SU-DHL-6 (cell line): ENCODE results near the gene ARMH4.

Source experiments
- H2AFZ ChIP-seq: fragments of 200-600 bp; sonication (generic); 2 replicates; pipeline ENCODE4 v1.6.1; 2014; ENCODE audit warnings: low read depth, mild to moderate bottlenecking, moderate library complexity, mixed read lengths, antibody characterized with exemption, low read length; ENCODE audit not compliant: severe bottlenecking
- H3F3A ChIP-seq: fragments of 200-600 bp; shearing (Covaris generic); 2 replicates; pipeline ENCODE4 v1.6.0; 2016; ENCODE audit warnings: antibody characterized with exemption, mild to moderate bottlenecking; ENCODE audit not compliant: insufficient read depth
- H3K27ac ChIP-seq: fragments of 200-600 bp; sonication (generic); 2 replicates; pipeline ENCODE4 v1.5.1; 2016; ENCODE audit warnings: low read depth, mild to moderate bottlenecking, low read length, moderate library complexity, mixed read lengths
- H3K27me3 ChIP-seq: fragments of 200-600 bp; sonication (generic), shearing (Covaris generic); 2 replicates; pipeline ENCODE4 v1.6.0; 2014; ENCODE audit warnings: mild to moderate bottlenecking, low read length
- H3K36me3 ChIP-seq: fragments of 200-600 bp; sonication (generic); 2 replicates; pipeline ENCODE4 v1.6.1; 2014; ENCODE audit warnings: mild to moderate bottlenecking, low read length, mixed read lengths
- H3K4me2 ChIP-seq: fragments of 300-600, 200-600 bp; shearing (Covaris generic), sonication (generic); 2 replicates; pipeline ENCODE4 v1.6.0; 2014; ENCODE audit warnings: low read length, low read depth, mild to moderate bottlenecking; ENCODE audit not compliant: poor library complexity, severe bottlenecking
- H3K4me3 ChIP-seq: fragments of 200-600 bp; sonication (generic); 2 replicates; pipeline ENCODE4 v1.5.1; 2014; ENCODE audit warnings: antibody characterized with exemption, low read length, mild to moderate bottlenecking, mixed read lengths; ENCODE audit not compliant: insufficient read depth, poor library complexity, severe bottlenecking
- H3K79me2 ChIP-seq: fragments of 200-600 bp; sonication (generic); 2 replicates; pipeline ENCODE4 v1.6.1; 2014; ENCODE audit warnings: mild to moderate bottlenecking, low read length, moderate library complexity; ENCODE audit not compliant: insufficient read depth
- H3K9ac ChIP-seq: fragments of 200-600 bp; sonication (generic); 2 replicates; pipeline ENCODE4 v1.7.0; 2014; ENCODE audit warnings: mild to moderate bottlenecking, low read length
- H3K9me2 ChIP-seq: fragments of 200-600 bp; sonication (generic); replicated peaks from 2 replicates; pipeline ENCODE4 v1.6.1; 2014; ENCODE audit warnings: low read length; ENCODE audit not compliant: insufficient read depth
- H3K9me3 ChIP-seq: fragments of 200-600 bp; sonication (generic); 2 replicates; pipeline ENCODE4 v1.6.1; 2014; ENCODE audit warnings: low read length, mixed read lengths; ENCODE audit not compliant: insufficient read depth
- H4K20me1 ChIP-seq: fragments of 200-600 bp; sonication (generic); 2 replicates; pipeline ENCODE4 v1.6.1; 2014; ENCODE audit warnings: low read depth, mild to moderate bottlenecking, antibody characterized with exemption, low read length, moderate library complexity, mixed read lengths
- EZH2phosphoT487 ChIP-seq: fragments of 200-600 bp; sonication (generic), shearing (Covaris generic); conservative IDR thresholded peaks from 2 replicates; pipeline ENCODE4 v1.6.1; 2018; ENCODE audit warnings: mild to moderate bottlenecking, antibody characterized with exemption, low read length, moderate library complexity, mixed read lengths
- TF ChIP-seq, protein P1 (sequence below): fragments of 200-600 bp; sonication (generic); IDR thresholded peaks from one replicate; pipeline ENCODE4 v1.5.1; 2017; ENCODE audit warnings: antibody characterized with exemption, mild to moderate bottlenecking, low read length, moderate library complexity; ENCODE audit not compliant: insufficient read depth, poor library complexity, severe bottlenecking

Gene ARMH4

DNA sequence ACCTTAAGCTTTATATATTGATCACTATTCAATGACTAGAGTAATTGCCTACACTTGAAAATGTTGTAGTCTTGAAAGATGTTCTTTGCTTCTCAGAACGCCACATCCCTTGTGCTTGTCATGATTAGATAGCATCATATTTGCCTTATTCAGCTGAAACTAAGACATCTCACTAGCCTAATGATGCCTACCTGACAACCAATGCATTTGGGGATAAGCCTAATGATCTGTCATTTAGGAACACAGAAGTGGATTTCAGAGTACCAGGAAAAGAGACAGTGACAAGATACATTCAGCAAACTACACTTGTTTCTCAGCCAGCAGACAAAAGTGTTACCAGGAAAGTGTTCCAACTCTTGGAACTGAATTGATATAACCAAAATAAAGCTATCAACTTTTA lies 83.7 kb downstream of the ARMH4 start:
- H3K36me3 ChIP-seq, result no peaks in the 10 kb centered on the region
- TF ChIP-seq, protein P1, sequence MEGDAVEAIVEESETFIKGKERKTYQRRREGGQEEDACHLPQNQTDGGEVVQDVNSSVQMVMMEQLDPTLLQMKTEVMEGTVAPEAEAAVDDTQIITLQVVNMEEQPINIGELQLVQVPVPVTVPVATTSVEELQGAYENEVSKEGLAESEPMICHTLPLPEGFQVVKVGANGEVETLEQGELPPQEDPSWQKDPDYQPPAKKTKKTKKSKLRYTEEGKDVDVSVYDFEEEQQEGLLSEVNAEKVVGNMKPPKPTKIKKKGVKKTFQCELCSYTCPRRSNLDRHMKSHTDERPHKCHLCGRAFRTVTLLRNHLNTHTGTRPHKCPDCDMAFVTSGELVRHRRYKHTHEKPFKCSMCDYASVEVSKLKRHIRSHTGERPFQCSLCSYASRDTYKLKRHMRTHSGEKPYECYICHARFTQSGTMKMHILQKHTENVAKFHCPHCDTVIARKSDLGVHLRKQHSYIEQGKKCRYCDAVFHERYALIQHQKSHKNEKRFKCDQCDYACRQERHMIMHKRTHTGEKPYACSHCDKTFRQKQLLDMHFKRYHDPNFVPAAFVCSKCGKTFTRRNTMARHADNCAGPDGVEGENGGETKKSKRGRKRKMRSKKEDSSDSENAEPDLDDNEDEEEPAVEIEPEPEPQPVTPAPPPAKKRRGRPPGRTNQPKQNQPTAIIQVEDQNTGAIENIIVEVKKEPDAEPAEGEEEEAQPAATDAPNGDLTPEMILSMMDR, result no peak
- no peak for TF ChIP-seq EZH2phosphoT487

DNA sequence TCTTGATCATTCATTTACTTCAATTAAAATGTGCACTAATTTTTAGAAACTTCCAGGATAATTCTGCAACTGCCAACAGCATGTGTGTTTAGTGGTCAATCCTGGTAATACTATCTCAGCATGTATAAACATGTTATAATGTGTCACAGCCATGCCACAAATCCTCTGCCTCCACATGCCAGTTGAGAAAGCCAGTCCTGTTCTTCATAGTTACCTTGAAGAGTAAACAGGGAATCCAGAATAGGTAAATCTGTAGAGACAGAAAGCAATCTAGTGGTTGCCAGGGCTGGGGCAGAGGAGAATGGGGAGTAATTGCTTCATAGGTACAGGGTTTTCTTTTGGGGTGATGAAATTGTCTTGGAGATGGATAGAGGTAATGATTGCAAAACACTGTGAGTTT lies 85.9 kb downstream of the ARMH4 start:
- Histone ChIP-seq H3K4me3 (no peak overlapping the region), H3K79me2 (no peaks in the 10 kb centered on the region), H3K27me3 (no peaks in the 10 kb centered on the region), H3K4me2 (no peak overlapping the region), H3K9ac (no peak overlapping the region), H3K36me3 (no peaks in the 10 kb centered on the region), H3K9me2 (no peaks in the 10 kb centered on the region), H2AFZ (no peak overlapping the region), H3K27ac (no peak overlapping the region), H3F3A (no peaks in the 10 kb centered on the region), H3K9me3 (no peaks in the 10 kb centered on the region), H4K20me1 (no peaks in the 10 kb centered on the region)
- TF ChIP-seq, protein P1, result no peak
- TF ChIP-seq EZH2phosphoT487, result no peak

More for the DNA sequence above, 83.7 kb downstream of the ARMH4 start:
- no peak overlapping the region for H3K4me3 ChIP-seq
- H4K20me1 ChIP-seq, result no peaks in the 10 kb centered on the region
- H3K79me2 ChIP-seq, result no peaks in the 10 kb centered on the region
- no peaks in the 10 kb centered on the region for H3K9me3 ChIP-seq
- no peaks in the 10 kb centered on the region; the same call in 1 of the 2 replicates for H3K27me3 ChIP-seq
- H3K4me2 ChIP-seq, result no peak overlapping the region
- H3K27ac ChIP-seq, result no peak overlapping the region
- H2AFZ ChIP-seq, result no peak overlapping the region
- H3K9me2 ChIP-seq, result no peaks in the 10 kb centered on the region
- H3K9ac ChIP-seq, result no peak overlapping the region
- no peaks in the 10 kb centered on the region for H3F3A ChIP-seq

DNA sequence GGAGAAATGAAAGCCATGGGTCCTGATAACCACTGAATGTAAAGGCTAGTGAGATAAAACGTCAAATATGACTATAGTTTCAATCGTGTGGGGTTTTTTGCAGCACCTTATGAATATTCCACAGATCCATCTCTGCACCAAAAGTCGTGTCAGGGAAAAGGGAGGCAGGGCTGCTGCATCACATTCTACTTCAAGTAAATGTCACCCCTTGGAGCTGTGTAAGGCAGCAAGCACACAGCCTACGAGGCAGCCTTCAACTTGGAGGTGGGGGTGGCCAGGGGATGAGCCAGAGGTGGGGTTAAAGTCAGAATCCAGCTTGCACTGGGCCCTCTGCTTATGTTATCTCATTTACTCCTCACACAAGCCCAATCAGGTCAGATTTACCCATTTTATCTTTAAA lies 90.4 kb downstream of the ARMH4 start:
- TF ChIP-seq, protein P1, result no peak
- TF ChIP-seq EZH2phosphoT487, result no peak
- no peaks in the 10 kb centered on the region for H3K79me2 ChIP-seq
- no peaks in the 10 kb centered on the region for H3F3A ChIP-seq
- no peaks in the 10 kb centered on the region for H3K9me2 ChIP-seq
- no peak overlapping the region for H3K27ac ChIP-seq
- H3K9ac ChIP-seq, result no peak overlapping the region
- no peak overlapping the region for H3K4me3 ChIP-seq
- no peak overlapping the region for H2AFZ ChIP-seq
- no peaks in the 10 kb centered on the region for H3K36me3 ChIP-seq
- H4K20me1 ChIP-seq, result no peaks in the 10 kb centered on the region
- H3K27me3 ChIP-seq, result no peaks in the 10 kb centered on the region
- H3K4me2 ChIP-seq, result no peak overlapping the region
- H3K9me3 ChIP-seq, result no peaks in the 10 kb centered on the region

DNA sequence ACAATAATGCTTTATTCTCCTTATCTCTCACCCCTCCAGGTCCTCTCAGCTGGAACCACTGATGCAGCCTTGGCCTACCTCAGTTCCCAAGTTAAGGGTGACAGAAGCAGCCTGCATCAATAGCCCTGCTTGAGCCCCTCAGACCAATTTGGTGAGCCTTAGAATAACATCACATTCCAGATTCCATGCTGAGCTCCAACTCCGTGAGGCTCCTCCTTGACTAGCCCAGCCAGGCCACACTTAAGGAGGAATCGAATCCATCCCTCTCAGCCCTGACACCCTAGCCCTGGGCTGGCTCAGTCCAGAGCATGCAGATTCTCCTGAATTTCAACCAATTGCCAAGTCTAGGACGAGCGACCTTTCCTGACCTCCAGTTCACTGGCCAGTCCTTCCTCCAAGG lies 91.1 kb downstream of the ARMH4 start:
- H2AFZ ChIP-seq, result no peak overlapping the region

More for the DNA sequence above, 91.1 kb downstream of the ARMH4 start:
- Histone ChIP-seq H3K27ac (no peak overlapping the region), H3K4me2 (no peak overlapping the region), H3K79me2 (no peaks in the 10 kb centered on the region), H3K27me3 (no peaks in the 10 kb centered on the region), H4K20me1 (no peaks in the 10 kb centered on the region), H3K9me3 (no peaks in the 10 kb centered on the region), H3K9ac (no peak overlapping the region), H3K36me3 (no peaks in the 10 kb centered on the region), H3F3A (no peaks in the 10 kb centered on the region), H3K4me3 (no peak overlapping the region), H3K9me2 (no peaks in the 10 kb centered on the region)
- no peak for TF ChIP-seq EZH2phosphoT487
- TF ChIP-seq, protein P1, result no peak
